Hematopoietic multipotent progenitor cell treated with erythropoietin and hydrocortisone succinate and interleukin-3 and kit ligand, for 6 days (in vitro differentiated cells): Measurements from ENCODE around the gene EPB41L1.
A peak's percentile ranks its signal among the peaks of the same experiment; 100 is the strongest.
"Not testable (repeated sequence)": the region's sequence is repeated elsewhere in the genome, so short reads cannot be mapped to it uniquely, and the experiment has no call there.

Experiments
- DNase-seq: peaks from one replicate; pipeline ENCODE4 v3.0.0-alpha.2; 2015

Gene EPB41L1

GRCh38 chr20:36126836-36127527 lies 27.6 kb upstream of the EPB41L1 start:
- DNase-seq, result no peak

GRCh38 chr20:36128463-36129159 lies 25.9 kb upstream of the EPB41L1 start:
- no peak for DNase-seq

DNA sequence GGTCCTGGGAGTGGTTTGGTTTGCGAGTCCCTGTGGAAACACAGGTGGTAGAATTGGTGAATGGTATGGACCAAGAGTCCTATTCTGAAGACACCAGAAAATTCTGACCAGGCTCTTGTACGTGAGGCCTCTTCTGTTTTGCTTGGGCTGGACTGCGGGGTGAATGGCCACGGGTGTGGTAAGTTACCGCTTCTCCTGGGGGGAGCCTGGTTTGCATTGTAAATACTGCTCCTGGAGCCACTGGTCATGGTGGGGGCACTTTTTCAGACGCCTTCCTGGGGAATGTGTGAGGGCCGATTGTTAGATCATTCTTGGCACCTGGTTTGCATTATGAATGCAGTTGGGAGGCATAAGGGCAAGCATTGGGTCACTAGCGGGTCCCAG lies 25.4 kb upstream of the EPB41L1 start:
- DNase-seq, result no peak

DNA sequence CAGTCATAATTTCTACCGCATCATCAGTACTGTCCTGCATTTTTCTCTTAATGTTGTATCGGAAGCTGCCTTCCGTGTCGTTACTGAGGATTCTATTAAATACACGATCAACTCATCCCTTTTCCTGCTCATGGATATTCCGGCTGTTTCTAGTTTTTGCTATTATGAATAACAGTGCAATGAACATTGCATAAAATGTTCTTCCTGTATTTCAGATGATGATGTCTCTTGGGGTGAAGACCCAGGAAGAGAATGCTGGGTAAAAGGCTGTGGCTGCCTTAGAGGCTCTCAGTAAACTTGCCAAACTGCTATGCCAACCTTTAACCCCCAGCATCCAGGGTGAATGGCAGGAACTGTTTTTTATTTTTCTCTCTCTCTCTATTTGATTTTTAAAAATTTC lies 24.1 kb upstream of the EPB41L1 start:
- DNase-seq, result no peak

DNA sequence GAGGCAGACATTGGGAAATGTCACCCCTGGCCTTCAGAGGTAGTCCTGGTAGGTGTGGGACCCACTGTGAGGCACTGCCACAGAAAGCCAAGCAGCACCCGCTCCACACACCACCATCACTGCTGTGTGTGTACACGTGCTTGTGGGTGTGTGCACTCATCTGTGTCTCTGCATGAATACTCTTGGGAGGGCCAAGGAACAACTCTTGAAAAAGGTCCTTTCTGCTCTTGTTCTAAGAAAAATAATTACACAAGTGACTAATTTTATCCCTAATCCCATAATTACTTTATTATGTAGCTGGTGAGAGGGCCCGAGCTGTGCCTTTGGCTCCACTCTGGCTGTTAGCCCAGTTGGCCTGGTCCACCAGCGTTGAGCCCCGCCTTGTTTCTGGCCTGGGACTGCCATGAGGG lies 21.7 kb upstream of the EPB41L1 start:
- no peak for DNase-seq

DNA sequence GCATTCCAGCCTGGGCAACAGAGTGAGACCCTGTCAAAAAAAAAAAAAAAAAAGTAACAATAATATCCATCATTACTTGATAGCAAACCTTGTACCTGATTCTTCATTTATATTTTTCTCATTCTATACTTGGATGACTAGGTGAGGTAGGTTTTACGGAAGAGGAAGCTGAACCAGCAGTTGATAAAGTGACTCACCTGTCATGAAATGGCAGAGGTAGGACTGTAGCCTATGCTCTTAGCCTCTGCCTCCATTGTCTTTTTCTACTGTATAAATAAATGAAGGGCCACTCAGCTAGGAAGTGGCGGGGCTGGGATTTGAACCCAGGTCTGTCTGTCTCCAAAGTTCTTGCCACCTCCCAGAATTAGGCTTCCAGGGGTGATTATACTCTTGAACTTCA lies 20.7 kb upstream of the EPB41L1 start:
- no peak for DNase-seq

GRCh38 chr20:36135159-36135558 lies 19.4 kb upstream of the EPB41L1 start:
- DNase-seq, result no peak

DNA sequence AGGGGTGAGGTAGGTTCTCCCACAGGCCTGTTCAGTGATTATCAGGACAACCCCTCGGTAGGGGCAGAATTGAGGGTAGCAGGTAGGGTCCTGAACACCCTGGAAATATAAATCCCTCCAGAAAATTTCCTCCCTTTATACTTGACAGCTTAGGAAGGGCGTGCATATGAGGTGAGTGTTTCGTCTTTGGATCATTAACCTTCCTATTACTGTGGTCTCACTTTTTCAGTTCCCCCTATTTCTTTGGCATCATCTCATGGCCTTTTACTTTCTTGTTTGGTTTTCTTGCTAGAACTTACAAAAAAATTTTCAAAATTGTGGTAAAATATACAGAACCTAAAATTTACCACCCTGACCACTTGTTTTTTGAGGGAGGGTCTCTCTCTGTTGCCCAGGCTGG lies 18.7 kb upstream of the EPB41L1 start:
- no peak for DNase-seq

DNA sequence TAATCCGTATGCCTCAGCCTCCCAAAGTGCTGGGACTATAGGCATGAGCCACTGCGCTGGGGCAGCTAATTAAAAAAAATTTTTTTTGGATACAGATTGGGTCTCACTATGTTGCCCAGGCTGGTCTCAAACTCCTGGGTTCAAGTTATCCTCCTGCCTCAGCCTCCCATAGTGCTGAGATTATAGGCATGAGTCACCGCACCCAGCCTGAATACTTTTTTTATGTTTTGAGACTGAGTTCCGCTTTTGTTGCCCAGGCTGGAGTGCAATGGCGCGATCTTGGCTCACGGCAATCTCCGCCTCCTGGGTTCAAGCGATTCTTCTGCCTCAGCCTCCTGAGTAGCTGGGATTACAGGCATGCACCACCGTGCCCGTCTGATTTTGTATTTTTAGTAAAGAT lies 17.2 kb upstream of the EPB41L1 start:
- not testable (repeated sequence) for DNase-seq

DNA sequence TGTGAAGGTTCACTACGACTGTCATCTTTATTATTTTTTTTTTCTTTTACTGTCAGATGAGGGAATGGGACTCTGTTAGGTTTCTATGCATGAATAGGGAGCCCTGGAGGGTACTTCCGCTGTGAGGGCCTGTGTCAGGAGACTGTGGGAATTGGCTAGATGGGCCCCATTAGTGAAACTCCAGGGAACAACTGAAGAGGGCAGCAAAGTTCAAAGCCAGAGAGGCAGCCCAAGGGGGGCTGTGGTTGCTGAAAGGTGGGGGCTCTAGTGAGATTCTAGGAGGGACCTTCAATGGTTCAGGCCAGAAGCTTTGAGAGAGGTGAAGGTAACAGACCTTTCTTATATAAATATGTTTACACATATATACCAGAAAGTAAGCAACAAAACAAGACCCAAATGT lies 13.2 kb upstream of the EPB41L1 start:
- DNase-seq, result no peak

DNA sequence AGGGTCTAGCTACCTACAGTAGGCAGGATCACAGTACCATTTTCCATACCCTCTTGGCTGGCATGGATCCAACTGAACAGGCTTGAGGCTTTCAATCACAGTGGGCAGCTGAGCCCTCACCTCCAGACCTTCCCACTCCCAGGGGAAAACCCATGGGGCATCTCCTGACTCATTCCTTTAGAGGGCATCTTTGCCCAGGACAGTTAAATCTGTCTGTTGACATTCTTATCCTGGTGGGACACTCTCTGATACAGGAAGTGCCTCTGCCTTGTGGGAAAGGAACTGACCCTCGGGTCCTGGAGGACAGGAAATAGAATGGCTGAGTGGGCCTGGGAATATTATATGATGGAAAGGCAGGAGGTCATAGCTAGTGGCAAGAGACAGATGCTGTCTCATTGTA lies 10.2 kb upstream of the EPB41L1 start:
- DNase-seq, result no peak

- DNase-seq, result no peak
These were observed 8.4 kb upstream of the EPB41L1 start for GRCh38 chr20:36145877-36146707.

GRCh38 chr20:36147690-36148089 lies 6.8 kb upstream of the EPB41L1 start:
- DNase-seq, result no peak

- no peak for DNase-seq
These were observed 6.1 kb upstream of the EPB41L1 start for GRCh38 chr20:36148439-36148838.

DNA sequence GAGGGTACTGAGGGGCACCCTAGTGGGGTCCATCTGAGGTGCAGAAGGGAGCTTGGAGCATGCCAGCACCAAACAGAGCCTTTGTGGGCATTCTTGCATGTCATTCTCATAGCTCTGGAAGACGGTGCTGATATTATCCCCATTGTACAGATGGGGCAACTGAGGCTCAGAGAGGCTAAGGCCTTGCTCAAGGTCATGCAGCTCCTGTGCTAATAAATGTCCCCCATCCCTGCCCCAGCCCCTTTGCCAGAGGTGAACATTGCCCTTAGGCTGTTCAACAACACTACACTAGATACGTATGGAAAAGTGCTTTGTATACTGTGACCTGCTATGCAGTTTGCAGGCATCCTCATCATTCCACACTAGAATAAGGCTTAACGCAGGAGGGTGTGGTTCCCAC lies 5.5 kb upstream of the EPB41L1 start:
- no peak for DNase-seq

DNA sequence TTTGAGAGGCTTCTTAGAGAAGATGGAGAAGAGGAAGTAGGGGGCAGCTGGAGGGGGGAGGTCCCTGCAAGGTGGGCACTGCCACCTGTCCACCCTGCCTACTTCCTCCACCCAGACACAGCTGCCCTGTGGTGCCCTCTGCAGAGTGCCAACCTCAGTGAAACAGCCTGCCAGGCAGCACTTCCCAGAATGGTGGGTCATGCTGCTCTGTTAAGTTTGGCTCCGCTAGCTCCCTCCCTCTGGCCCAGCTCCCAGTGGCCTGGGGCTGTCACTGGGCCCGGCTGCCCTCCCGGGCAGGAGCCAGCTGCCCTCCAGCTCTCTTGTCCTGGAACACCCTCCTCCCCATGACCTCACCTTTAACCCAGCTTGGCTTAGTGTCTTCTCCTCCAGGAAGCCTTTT lies 5.1 kb upstream of the EPB41L1 start:
- no peak for DNase-seq

- no peak for DNase-seq
These were observed 4.1 kb upstream of the EPB41L1 start for GRCh38 chr20:36150489-36150846.

DNA sequence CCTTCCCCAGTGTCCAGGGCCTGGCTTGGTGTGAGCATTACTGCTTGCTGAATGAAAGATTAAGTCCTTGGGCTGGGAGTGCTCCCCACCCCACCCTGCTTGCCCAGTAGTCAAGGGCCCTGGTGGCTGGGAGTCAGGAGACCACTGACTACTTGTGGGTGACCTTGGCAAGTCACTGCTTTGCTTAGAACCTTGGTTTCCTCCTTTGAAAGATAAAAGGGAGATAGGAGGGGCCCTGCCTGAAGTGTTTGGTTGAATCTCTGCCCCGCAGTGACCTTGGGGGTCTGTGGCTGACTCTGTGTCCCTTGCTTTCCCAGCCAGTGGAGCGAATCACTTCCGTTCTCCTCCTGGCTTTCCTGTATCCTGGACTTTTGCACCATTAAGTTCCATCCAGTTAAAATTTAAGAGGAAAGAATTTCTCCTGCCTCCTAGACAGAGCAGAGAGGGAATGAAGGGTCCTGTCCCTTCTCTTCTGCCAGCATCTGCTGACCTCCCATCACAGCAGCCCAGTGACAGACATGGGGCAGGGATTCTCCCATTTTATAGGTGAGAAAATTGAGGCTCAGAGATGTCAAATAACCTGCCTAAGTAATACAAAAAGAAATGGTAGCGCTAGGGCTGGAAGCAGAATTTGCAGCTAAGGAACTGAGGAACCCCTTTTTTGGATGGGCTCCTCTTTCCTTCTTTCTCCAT lies 3.5 kb upstream of the EPB41L1 start:
- DNase-seq, result no peak

- DNase-seq, result no peak
These were observed 2.3 kb upstream of the EPB41L1 start for GRCh38 chr20:36152261-36152660.

DNA sequence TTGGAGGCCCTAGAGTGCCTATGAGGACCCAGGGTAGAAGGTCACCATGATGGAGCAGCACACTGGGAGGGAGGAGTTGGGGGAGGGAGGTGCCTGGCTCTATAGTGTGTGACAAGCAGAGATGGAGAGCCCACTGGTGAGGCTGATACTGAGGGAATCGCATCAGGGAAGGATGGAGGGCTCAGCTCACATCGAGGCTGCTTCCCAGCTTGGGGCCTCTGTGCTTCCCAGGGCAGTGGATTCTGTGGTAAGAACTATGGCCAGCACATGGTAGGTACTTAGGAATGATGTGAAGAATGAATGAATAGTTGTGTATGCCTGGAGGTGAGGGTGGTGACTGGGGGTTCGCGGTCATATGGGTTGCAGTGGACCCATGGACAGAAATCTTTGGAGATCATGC lies 1.3 kb upstream of the EPB41L1 start:
- no peak for DNase-seq

GRCh38 chr20:36153736-36154699 lies 522 bp upstream of the EPB41L1 start:
- DNase-seq, result peak; percentile 69

DNA sequence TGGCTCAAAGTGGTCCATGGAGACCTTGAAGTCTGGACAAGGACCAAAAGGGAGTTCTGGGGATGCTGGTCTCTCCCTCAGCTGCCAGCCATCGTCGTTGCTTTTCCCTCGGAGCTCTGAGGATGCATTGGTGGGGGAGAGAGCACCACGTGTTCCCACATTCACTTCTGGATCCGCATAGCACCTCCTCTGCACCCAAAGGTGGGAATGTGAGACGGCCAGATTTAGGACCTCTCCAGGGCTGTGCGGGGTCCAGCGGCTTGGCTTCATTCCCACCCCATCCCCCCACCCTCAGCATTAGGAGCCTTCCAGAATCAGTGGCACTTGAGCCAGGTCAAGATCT lies 1.1 kb downstream of the EPB41L1 start:
- no peak for DNase-seq
